GM10248 (cell line): ENCODE data around the gene SUN3.

Source experiments
- CTCF ChIA-PET: fragments of 300-600 bp; sonication (Branson Sonifier 250); formaldehyde crosslinking; extraction: SDS; loops from one replicate; lab custom pipeline; 2021; ENCODE audit warnings: antibody characterized with exemption; lab: Yijun Ruan, JAX
- POLR2A ChIA-PET: fragments of 350-650 bp; sonication (Branson Sonifier 250); formaldehyde crosslinking; extraction: SDS; loops from one replicate; lab custom pipeline; 2020; ENCODE audit warnings: antibody characterized with exemption; lab: Yijun Ruan, JAX
- DNase-seq: peaks from one replicate; pipeline ENCODE4 v3.0.0; 2012; ENCODE audit errors: extremely low spot score
- TF ChIP-seq, protein P1 (sequence below): IDR thresholded peaks from 2 replicates; pipeline ENCODE4 v1.5.1; 2012; ENCODE audit warnings: mild to moderate bottlenecking, low read depth; ENCODE audit errors: extremely low read depth, missing control alignments, control extremely low read depth

SUN3 gene

DNA sequence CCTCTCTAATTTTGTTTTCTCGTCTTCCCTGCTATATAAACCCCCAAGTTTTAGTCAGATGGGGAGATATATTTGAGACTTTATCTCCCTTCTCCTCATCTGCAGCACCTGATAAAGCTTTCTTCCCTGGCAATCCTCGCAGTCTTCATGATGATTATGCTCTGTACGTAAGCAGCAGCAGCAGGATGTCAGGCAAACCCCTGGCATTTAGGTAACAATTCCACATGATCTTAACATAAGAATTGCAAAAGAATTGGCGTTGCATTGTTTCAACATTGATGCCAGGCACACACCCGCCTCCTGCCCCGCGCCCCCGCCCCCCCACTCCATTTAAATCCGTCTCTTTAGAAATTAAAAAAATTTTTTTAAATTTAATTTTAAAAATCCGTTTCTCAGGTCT is 86.8 kb downstream of the SUN3 start:
- ChIA-PET POLR2A (no interaction called here), CTCF (interaction anchor here (1.4 to 2.1 kb wide), 3 partner anchors 10 to 676 kb away, joined by 6 to 14 read pairs (median 6); no protein-coding TSS in a partner anchor)
- DNase-seq, result no peak
- TF ChIP-seq, protein P1, sequence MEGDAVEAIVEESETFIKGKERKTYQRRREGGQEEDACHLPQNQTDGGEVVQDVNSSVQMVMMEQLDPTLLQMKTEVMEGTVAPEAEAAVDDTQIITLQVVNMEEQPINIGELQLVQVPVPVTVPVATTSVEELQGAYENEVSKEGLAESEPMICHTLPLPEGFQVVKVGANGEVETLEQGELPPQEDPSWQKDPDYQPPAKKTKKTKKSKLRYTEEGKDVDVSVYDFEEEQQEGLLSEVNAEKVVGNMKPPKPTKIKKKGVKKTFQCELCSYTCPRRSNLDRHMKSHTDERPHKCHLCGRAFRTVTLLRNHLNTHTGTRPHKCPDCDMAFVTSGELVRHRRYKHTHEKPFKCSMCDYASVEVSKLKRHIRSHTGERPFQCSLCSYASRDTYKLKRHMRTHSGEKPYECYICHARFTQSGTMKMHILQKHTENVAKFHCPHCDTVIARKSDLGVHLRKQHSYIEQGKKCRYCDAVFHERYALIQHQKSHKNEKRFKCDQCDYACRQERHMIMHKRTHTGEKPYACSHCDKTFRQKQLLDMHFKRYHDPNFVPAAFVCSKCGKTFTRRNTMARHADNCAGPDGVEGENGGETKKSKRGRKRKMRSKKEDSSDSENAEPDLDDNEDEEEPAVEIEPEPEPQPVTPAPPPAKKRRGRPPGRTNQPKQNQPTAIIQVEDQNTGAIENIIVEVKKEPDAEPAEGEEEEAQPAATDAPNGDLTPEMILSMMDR, result no peak

DNA sequence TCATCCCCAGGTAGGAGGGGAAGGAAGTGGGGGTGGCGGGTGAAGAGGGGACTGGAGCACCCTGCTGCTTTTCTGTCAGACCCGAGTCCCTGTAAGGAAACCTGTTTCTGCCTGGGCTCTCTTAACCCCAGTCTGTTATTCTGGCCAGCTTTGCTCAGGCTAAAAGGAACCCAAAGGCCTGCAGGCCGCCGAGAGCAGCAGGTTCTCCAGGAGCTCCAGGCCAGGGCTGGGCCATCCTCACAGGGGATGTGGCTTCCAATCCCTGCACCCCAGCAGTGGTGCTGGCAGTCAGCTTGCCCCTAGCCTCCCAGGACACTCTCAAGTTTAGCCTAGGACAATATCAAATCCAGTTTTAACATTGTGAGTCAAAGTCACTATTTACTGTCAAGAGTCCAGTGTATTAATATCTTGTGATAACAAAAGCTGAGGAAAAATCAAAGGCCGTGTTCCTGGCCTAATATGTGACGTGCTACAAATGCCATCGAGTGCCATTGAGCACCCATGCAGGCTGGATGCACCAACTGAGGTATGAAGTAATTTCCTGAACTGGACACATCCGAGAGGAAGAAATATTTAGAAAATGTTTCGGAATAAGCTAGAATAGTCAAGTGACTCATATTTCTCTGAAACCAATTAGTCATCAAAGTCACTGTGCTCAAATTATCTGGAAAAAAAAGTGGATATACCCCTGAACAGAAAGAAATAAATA is 87.6 kb downstream of the SUN3 start:
- TF ChIP-seq, protein P1, result no peak
- ChIA-PET CTCF (interaction anchor here (0.8 to 2.1 kb wide), 8 partner anchors 10 to 675 kb away, joined by 3 to 14 read pairs (median 6); no protein-coding TSS in a partner anchor), POLR2A (no interaction called here)
- no peak for DNase-seq

DNA sequence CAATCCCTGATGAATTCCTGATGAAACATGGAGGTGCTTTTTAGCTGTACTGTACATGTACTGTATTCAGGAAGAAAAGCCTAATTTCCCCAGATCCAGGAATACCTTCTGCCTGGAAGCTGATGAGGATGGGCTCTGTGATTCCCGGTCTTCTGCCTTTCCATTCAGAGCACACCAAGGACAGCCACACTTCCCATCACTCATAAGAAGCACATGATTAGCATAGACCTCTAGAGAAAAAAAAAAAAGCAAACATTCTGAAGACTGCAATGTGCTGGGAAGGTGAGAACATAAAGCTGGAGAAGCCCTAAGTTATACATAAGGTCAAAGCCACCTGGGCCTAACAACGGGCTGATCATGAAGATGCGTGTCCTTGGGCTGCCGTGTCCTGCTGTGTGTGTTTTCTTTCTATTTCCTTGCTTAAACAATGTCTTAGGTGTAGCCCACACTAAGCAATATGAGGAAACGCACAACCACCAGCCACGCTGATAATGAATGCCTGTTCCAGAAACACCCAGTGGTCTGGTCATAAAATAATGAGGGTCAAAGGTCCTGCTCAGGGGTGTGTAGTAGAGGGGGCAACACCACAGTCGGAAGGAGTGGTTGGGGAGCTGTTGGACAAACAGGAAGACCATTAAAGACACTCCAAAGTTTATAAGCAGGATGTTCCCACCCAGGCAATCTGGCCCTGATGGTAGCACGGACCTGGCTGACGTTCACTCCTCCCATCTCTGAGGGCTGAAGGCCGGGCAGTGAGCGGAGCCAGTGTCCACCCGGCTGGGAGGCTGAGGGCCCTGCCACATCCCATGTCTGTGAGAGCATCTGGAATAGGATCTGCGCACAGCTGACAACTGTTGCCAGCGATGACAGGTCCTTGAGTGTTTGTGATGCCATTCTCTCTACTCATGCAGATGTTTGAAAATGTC is 88.6 kb downstream of the SUN3 start:
- ChIA-PET POLR2A (no interaction called here), CTCF (interaction anchor here (0.7 to 4.4 kb wide), 14 partner anchors 8 to 674 kb away, joined by 3 to 24 read pairs (median 6); partner anchors contain the start of gene PKD1L1)
- DNase-seq, result no peak
- TF ChIP-seq, protein P1, result no peak

DNA sequence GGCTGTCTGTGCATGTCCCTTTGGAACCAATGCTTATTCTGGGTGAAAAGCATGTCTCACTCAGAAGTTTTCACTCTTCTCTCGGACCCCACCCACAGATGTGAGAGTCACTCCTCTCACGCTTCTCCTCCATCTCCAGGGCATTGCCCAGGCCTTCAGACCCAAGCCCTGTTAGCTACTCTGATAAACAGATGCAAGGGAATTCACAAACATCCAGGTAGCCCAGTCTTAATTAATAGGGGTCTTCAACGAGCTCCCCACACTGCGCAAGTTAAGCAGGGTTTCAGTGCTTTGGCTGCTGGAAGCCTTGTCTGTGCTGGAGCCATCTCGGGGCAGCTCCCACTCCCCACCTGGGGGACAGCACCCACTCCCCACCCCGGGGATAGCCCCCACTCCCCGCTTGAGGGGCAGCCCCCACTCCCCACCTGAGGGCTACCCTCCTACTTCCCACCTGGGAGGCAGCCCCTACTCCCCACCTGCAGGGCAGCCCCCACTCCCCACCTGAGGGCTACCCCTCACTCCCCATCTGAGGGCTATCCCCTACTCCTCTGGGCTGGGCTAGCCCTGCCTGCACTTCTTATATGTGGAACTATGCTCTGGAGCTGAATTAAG is 89.4 kb downstream of the SUN3 start:
- CTCF ChIA-PET, result interaction anchor here (0.7 to 4.4 kb wide), 13 partner anchors 9 to 673 kb away, joined by 3 to 24 read pairs (median 6); partner anchors contain the start of gene PKD1L1
- no peak for DNase-seq
- TF ChIP-seq, protein P1, result no peak
- POLR2A ChIA-PET, result no interaction called here

DNA sequence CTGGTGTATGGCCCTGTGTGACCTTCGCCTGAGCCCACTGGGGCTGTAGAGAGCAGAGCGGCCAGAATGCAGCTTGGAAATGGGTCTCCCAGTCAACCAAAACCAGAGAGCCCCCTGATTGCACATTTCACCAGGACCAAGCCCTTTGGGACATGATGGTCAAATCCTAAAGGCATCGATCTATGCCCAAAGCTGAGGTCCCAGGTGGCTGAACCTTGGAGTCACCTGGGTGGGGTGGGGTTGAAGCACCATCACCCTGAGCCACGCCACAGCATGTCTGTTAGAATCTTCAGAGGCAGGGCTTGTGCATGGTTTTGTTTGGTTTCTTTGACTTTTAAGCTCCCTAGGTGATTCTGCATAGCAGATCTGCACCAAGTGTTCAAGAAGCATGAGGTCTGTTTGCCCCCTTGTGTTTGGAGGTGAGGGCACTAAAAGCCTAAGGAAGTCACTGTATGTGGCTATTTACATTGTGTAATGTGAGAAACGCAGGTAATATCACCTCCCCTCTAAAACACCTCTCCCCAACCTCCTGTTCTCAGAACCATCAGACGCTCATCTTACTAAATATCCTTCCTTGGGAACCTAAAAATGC is 90.2 kb downstream of the SUN3 start:
- ChIA-PET CTCF (interaction anchor here (0.7 to 4.4 kb wide), 19 partner anchors 10 to 672 kb away, joined by 3 to 24 read pairs (median 5); partner anchors contain the start of gene PKD1L1), POLR2A (interaction anchor here (1.5 kb wide), 1 partner anchor 146 kb away, joined by 3 read pairs; no protein-coding TSS in a partner anchor)
- no peak for DNase-seq

More for the DNA sequence above, 90.2 kb downstream of the SUN3 start:
- TF ChIP-seq, protein P1, result peak; percentile 24
